ENCODE results near the gene KAZN. TPM values are rescaled to one million over a fixed set of nuclear protein-coding genes. Genes with fewer than 3 reads are reported as not detected.

KAZN gene
- polyA plus RNA-seq, 1 of the 3 experiments (the other 2 are of a cell fraction), result 6.8 TPM

GRCh38 chr1:14997646-14998276 is 399.3 kb downstream of the KAZN start:
- H4K20me1 ChIP-seq (ENCODE audit: insufficient read depth), result no peaks in the 10 kb centered on the region
- peak overlapping the region; percentile 50; the same call in 1 of the 2 replicates for H3K4me2 ChIP-seq
- peaks cover 20% of the 10 kb centered on the region for H3F3A ChIP-seq (replicated peaks; ENCODE audit: insufficient read depth)
- no peaks in the 10 kb centered on the region for H3K9me3 ChIP-seq
- H3K36me3 ChIP-seq (replicated peaks in 1 of 2; ENCODE audit: control insufficient read depth in 1 of 2, insufficient read depth in 2 of 2, low read length in 1 of 2), result no peaks in the 10 kb centered on the region
- H3K9ac ChIP-seq, result no peak overlapping the region
- no peak overlapping the region for H3K4me3 ChIP-seq (ENCODE audit: low read depth in 2 of 2, low read length in 1 of 2)
- no peak overlapping the region for H2AFZ ChIP-seq (ENCODE audit: low read depth)
- WGBS (ENCODE audit: low lambda C conversion rate), result 65% methylated on average over 9 of the region's 12 CpGs
- H3K27ac ChIP-seq (ENCODE audit: low read depth in 2 of 2, low read length in 1 of 2), result peak overlapping the region in 1 of 2 experiments; percentile 34; a peak in 2 of 4 replicates
- CTCF ChIA-PET, result interaction anchor here (1.3 kb wide), 2 partner anchors 14 to 15 kb away, joined by 3 read pairs; no protein-coding TSS in a partner anchor
- DNase-seq, result peak; percentile 57
- no peak for TF ChIP-seq JUND (IDR thresholded peaks at IDR 0.05)
- peak; percentile 33; the same call in 1 of the 2 replicates for TF ChIP-seq TCF12 (IDR thresholded peaks at IDR 0.05)
- POLR2A ChIA-PET, result no interaction called here
- H3K27me3 ChIP-seq (ENCODE audit: insufficient read depth), result no peaks in the 10 kb centered on the region
- H3K79me2 ChIP-seq (ENCODE audit: insufficient read depth), result peaks cover 69% of the 10 kb centered on the region
- H3K9me2 ChIP-seq, result no peaks in the 10 kb centered on the region
- peaks cover 10 to 22% of the 10 kb centered on the region in 2 experiments; a peak in 2 of 4 replicates for H3K4me1 ChIP-seq (ENCODE audit: control insufficient read depth in 1 of 2, insufficient read depth in 2 of 2, low read depth in 1 of 2, low read length in 1 of 2)

- Histone ChIP-seq H4K20me1 (ENCODE audit: insufficient read depth) (no peaks in the 10 kb centered on the region), H3K9me3 (no peaks in the 10 kb centered on the region), H3K27me3 (ENCODE audit: insufficient read depth) (no peaks in the 10 kb centered on the region), H2AFZ (ENCODE audit: low read depth) (no peak overlapping the region), H3K9ac (no peak overlapping the region), H3K36me3 (replicated peaks in 1 of 2; ENCODE audit: control insufficient read depth in 1 of 2, insufficient read depth in 2 of 2, low read length in 1 of 2) (no peaks in the 10 kb centered on the region), H3K4me1 (ENCODE audit: control insufficient read depth in 1 of 2, insufficient read depth in 2 of 2, low read depth in 1 of 2, low read length in 1 of 2) (peaks cover 10 to 22% of the 10 kb centered on the region in 2 experiments; a peak in 2 of 4 replicates), H3K79me2 (ENCODE audit: insufficient read depth) (peaks cover 79% of the 10 kb centered on the region), H3K9me2 (no peaks in the 10 kb centered on the region), H3K27ac (ENCODE audit: low read depth in 2 of 2, low read length in 1 of 2) (no peak overlapping the region), H3K4me2 (no peak overlapping the region), H3F3A (replicated peaks; ENCODE audit: insufficient read depth) (peaks cover 20% of the 10 kb centered on the region), H3K4me3 (ENCODE audit: low read depth in 2 of 2, low read length in 1 of 2) (no peak overlapping the region)
- CTCF ChIA-PET, result no interaction called here
- DNase-seq, result no peak
- POLR2A ChIA-PET, result no interaction called here
- no peak for TF ChIP-seq JUND (IDR thresholded peaks at IDR 0.05)
- WGBS (ENCODE audit: low lambda C conversion rate), result 97% methylated on average over 10 of the region's 10 CpGs
Observed at GRCh38 chr1:14999441-14999840, 401.0 kb downstream of the KAZN start.

DNA sequence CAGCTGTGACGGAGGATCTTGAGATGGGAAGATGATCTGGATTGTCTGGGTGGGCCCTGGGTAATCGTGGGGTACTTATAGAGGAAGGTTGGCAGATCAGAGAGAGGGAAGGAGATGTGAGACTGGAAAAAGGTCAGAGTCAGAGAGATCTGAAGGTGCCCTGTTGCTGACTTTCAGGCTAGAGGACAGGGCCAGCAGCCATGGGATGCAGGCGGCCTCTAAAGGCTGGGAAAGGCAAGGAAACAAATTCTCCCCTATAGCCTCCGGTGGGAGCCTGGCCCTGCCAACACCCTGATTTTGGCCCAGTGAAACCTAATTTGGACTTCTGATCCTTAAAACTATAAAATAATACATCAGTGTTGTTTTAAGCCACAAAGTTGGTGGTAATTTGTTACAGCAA is 401.5 kb downstream of the KAZN start:
- Histone ChIP-seq H3K36me3 (replicated peaks in 1 of 2; ENCODE audit: control insufficient read depth in 1 of 2, insufficient read depth in 2 of 2, low read length in 1 of 2) (no peaks in the 10 kb centered on the region), H3K79me2 (ENCODE audit: insufficient read depth) (peaks cover 77% of the 10 kb centered on the region), H3K4me1 (ENCODE audit: control insufficient read depth in 1 of 2, insufficient read depth in 2 of 2, low read depth in 1 of 2, low read length in 1 of 2) (peaks cover 10 to 22% of the 10 kb centered on the region in 2 experiments; a peak in 2 of 4 replicates), H3K9me3 (no peaks in the 10 kb centered on the region), H3K27me3 (ENCODE audit: insufficient read depth) (no peaks in the 10 kb centered on the region), H3K9me2 (no peaks in the 10 kb centered on the region), H3F3A (replicated peaks; ENCODE audit: insufficient read depth) (peaks cover 20% of the 10 kb centered on the region), H3K9ac (no peak overlapping the region), H3K4me2 (no peak overlapping the region), H3K4me3 (ENCODE audit: low read depth in 2 of 2, low read length in 1 of 2) (no peak overlapping the region), H2AFZ (ENCODE audit: low read depth) (no peak overlapping the region), H3K27ac (ENCODE audit: low read depth in 2 of 2, low read length in 1 of 2) (no peak overlapping the region), H4K20me1 (ENCODE audit: insufficient read depth) (peaks cover 4% of the 10 kb centered on the region; the same call in 1 of the 2 replicates)
- DNase-seq, result no peak
- TF ChIP-seq RAD21 (IDR thresholded peaks at IDR 0.05; ENCODE audit: low read length) (peak; percentile 47), RCOR1 (IDR thresholded peaks at IDR 0.05; ENCODE audit: low read length) (no peak), FOXJ3 (CRISPR knock-in tag; IDR thresholded peaks at IDR 0.05) (no peak)
- 89% methylated on average over 4 of the region's 4 CpGs for WGBS (ENCODE audit: low lambda C conversion rate)
- ChIA-PET CTCF (interaction anchor here (0.9 kb wide), 1 partner anchor 28 kb away, joined by 4 read pairs; no protein-coding TSS in a partner anchor), POLR2A (no interaction called here)

GRCh38 chr1:15000671-15001070 is 402.2 kb downstream of the KAZN start:
- no peak for DNase-seq
- peaks cover 10 to 22% of the 10 kb centered on the region in 2 experiments; a peak in 2 of 4 replicates for H3K4me1 ChIP-seq (ENCODE audit: control insufficient read depth in 1 of 2, insufficient read depth in 2 of 2, low read depth in 1 of 2, low read length in 1 of 2)
- H3K9me3 ChIP-seq, result no peaks in the 10 kb centered on the region
- H3K9me2 ChIP-seq, result no peaks in the 10 kb centered on the region
- no peak overlapping the region for H2AFZ ChIP-seq (ENCODE audit: low read depth)
- POLR2A ChIA-PET, result no interaction called here
- H3K9ac ChIP-seq, result no peak overlapping the region
- H3K4me2 ChIP-seq, result no peak overlapping the region
- H3K27me3 ChIP-seq (ENCODE audit: insufficient read depth), result no peaks in the 10 kb centered on the region
- no peak overlapping the region for H3K27ac ChIP-seq (ENCODE audit: low read depth in 2 of 2, low read length in 1 of 2)
- no peaks in the 10 kb centered on the region for H3K36me3 ChIP-seq (replicated peaks in 1 of 2; ENCODE audit: control insufficient read depth in 1 of 2, insufficient read depth in 2 of 2, low read length in 1 of 2)
- CTCF ChIA-PET, result interaction anchor here (0.9 kb wide), 1 partner anchor 27 kb away, joined by 4 read pairs; no protein-coding TSS in a partner anchor
- peaks cover 4% of the 10 kb centered on the region; the same call in 1 of the 2 replicates for H4K20me1 ChIP-seq (ENCODE audit: insufficient read depth)
- H3F3A ChIP-seq (replicated peaks; ENCODE audit: insufficient read depth), result peaks cover 15% of the 10 kb centered on the region
- H3K4me3 ChIP-seq (ENCODE audit: low read depth in 2 of 2, low read length in 1 of 2), result no peak overlapping the region
- H3K79me2 ChIP-seq (ENCODE audit: insufficient read depth), result peaks cover 71% of the 10 kb centered on the region
- 97% methylated on average over 9 of the region's 9 CpGs for WGBS (ENCODE audit: low lambda C conversion rate)
- no peak for TF ChIP-seq CHD2 (IDR thresholded peaks at IDR 0.05; ENCODE audit: low read length, partially characterized antibody)
- TF ChIP-seq MEF2A (IDR thresholded peaks at IDR 0.05; ENCODE audit: borderline replicate concordance, low read depth), result no peak
- TF ChIP-seq RAD21 (IDR thresholded peaks at IDR 0.05; ENCODE audit: low read length), result no peak
- no peak for TF ChIP-seq CTCF (IDR thresholded peaks at IDR 0.05)
- no peak for TF ChIP-seq YY1 (IDR thresholded peaks at IDR 0.05; ENCODE audit: low read depth)
- TF ChIP-seq SMC3 (IDR thresholded peaks at IDR 0.05; ENCODE audit: low read depth, low read length), result no peak
- TF ChIP-seq, protein P1, sequence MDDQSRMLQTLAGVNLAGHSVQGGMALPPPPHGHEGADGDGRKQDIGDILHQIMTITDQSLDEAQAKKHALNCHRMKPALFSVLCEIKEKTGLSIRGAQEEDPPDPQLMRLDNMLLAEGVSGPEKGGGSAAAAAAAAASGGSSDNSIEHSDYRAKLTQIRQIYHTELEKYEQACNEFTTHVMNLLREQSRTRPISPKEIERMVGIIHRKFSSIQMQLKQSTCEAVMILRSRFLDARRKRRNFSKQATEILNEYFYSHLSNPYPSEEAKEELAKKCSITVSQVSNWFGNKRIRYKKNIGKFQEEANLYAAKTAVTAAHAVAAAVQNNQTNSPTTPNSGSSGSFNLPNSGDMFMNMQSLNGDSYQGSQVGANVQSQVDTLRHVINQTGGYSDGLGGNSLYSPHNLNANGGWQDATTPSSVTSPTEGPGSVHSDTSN (IDR thresholded peaks at IDR 0.05), result no peak
- no peak for TF ChIP-seq EZH2phosphoT487 (IDR thresholded peaks at IDR 0.05; ENCODE audit: borderline replicate concordance, low read depth)
